Measurements from ENCODE around the gene PAK1.
"Not testable (repeated sequence)": the region's sequence is repeated elsewhere in the genome, so short reads cannot be mapped to it uniquely, and the experiment has no call there.

PAK1 gene

GRCh38 chr11:77497368-77497767, 23.5 kb upstream of the PAK1 start:
- Histone ChIP-seq H3K4me1 (ENCODE audit: control insufficient read depth, low read depth, low read length) (no peaks in the 10 kb centered on the region), H3K79me1 (ENCODE audit: low read length) (no peaks in the 10 kb centered on the region), H3K56ac (ENCODE audit: low read length) (no peak overlapping the region), H3K79me2 (ENCODE audit: control insufficient read depth, insufficient read depth, low read length) (no peaks in the 10 kb centered on the region), H3K27me3 (ENCODE audit: insufficient read depth, low read length, poor library complexity) (no peaks in the 10 kb centered on the region), H3K4me3 (ENCODE audit: low read length) (no peak overlapping the region), H3K4ac (ENCODE audit: low read depth, low read length) (no peak overlapping the region), H2AK5ac (ENCODE audit: low read length) (no peak overlapping the region), H3K36me3 (ENCODE audit: control insufficient read depth, insufficient read depth, low read length) (no peaks in the 10 kb centered on the region), H3K23ac (ENCODE audit: low read length) (no peak overlapping the region), H3K27ac (ENCODE audit: low read depth, low read length) (no peak overlapping the region), H4K8ac (ENCODE audit: low read depth, low read length) (no peak overlapping the region), H2BK120ac (ENCODE audit: low read depth, low read length) (no peak overlapping the region), H3K9ac (ENCODE audit: low read length) (no peak overlapping the region), H3K18ac (ENCODE audit: low read length) (no peak overlapping the region), H2BK15ac (replicated peaks; ENCODE audit: low read depth) (no peak overlapping the region), H2BK5ac (ENCODE audit: low read length) (no peak overlapping the region), H3K4me2 (ENCODE audit: low read length) (no peak overlapping the region), H4K5ac (ENCODE audit: low read length) (no peak overlapping the region)
- WGBS (ENCODE audit: extremely low coverage, insufficient coverage, low lambda C conversion rate): no CpG with 5 or more reads among the region's 1 CpG
- peak; percentile 37 for DNase-seq

GRCh38 chr11:77495526-77495925, 21.6 kb upstream of the PAK1 start:
- Histone ChIP-seq H3K27ac (ENCODE audit: low read depth, low read length) (no peak overlapping the region), H3K4me2 (ENCODE audit: low read length) (no peak overlapping the region), H2AK5ac (ENCODE audit: low read length) (no peak overlapping the region), H3K23ac (ENCODE audit: low read length) (no peak overlapping the region), H3K27me3 (ENCODE audit: insufficient read depth, low read length, poor library complexity) (no peaks in the 10 kb centered on the region), H3K79me1 (ENCODE audit: low read length) (no peaks in the 10 kb centered on the region), H3K9ac (ENCODE audit: low read length) (no peak overlapping the region), H3K56ac (ENCODE audit: low read length) (no peak overlapping the region), H4K5ac (ENCODE audit: low read length) (no peak overlapping the region), H3K4ac (ENCODE audit: low read depth, low read length) (no peak overlapping the region), H2BK120ac (ENCODE audit: low read depth, low read length) (no peak overlapping the region), H3K18ac (ENCODE audit: low read length) (no peak overlapping the region), H4K8ac (ENCODE audit: low read depth, low read length) (no peak overlapping the region), H3K4me3 (ENCODE audit: low read length) (no peak overlapping the region), H3K36me3 (ENCODE audit: control insufficient read depth, insufficient read depth, low read length) (no peaks in the 10 kb centered on the region), H2BK5ac (ENCODE audit: low read length) (no peak overlapping the region), H3K79me2 (ENCODE audit: control insufficient read depth, insufficient read depth, low read length) (no peaks in the 10 kb centered on the region), H3K4me1 (ENCODE audit: control insufficient read depth, low read depth, low read length) (no peaks in the 10 kb centered on the region), H2BK15ac (replicated peaks; ENCODE audit: low read depth) (no peak overlapping the region)
- no CpG with 5 or more reads among the region's 1 CpG for WGBS (ENCODE audit: extremely low coverage, insufficient coverage, low lambda C conversion rate)
- no peak for DNase-seq

- H3K4ac ChIP-seq (ENCODE audit: low read depth, low read length); H3K18ac ChIP-seq (ENCODE audit: low read length); H3K27me3 ChIP-seq (ENCODE audit: insufficient read depth, low read length, poor library complexity); H3K27ac ChIP-seq (ENCODE audit: low read depth, low read length); H3K36me3 ChIP-seq (ENCODE audit: control insufficient read depth, insufficient read depth, low read length); H4K8ac ChIP-seq (ENCODE audit: low read depth, low read length); H3K56ac ChIP-seq (ENCODE audit: low read length); H3K4me1 ChIP-seq (ENCODE audit: control insufficient read depth, low read depth, low read length); H2BK5ac ChIP-seq (ENCODE audit: low read length); H3K4me3 ChIP-seq (ENCODE audit: low read length); DNase-seq; H3K79me1 ChIP-seq (ENCODE audit: low read length); H2AK5ac ChIP-seq (ENCODE audit: low read length); H4K5ac ChIP-seq (ENCODE audit: low read length); H3K79me2 ChIP-seq (ENCODE audit: control insufficient read depth, insufficient read depth, low read length); H3K4me2 ChIP-seq (ENCODE audit: low read length); H3K23ac ChIP-seq (ENCODE audit: low read length); H2BK15ac ChIP-seq (replicated peaks; ENCODE audit: low read depth); H3K9ac ChIP-seq (ENCODE audit: low read length); H2BK120ac ChIP-seq (ENCODE audit: low read depth, low read length): not testable (repeated sequence)
- WGBS (ENCODE audit: extremely low coverage, insufficient coverage, low lambda C conversion rate): no CpG with 5 or more reads among the region's 28 CpGs
These were observed 16.1 kb upstream of the PAK1 start for GRCh38 chr11:77490035-77490434.

- Histone ChIP-seq H4K8ac (ENCODE audit: low read depth, low read length) (no peak overlapping the region), H2AK5ac (ENCODE audit: low read length) (no peak overlapping the region)
- no CpG with 5 or more reads among the region's 2 CpGs for WGBS (ENCODE audit: extremely low coverage, insufficient coverage, low lambda C conversion rate)
These were observed 13.9 kb upstream of the PAK1 start for GRCh38 chr11:77487790-77488189.

GRCh38 chr11:77479746-77480352, 6.0 kb upstream of the PAK1 start:
- H2BK5ac ChIP-seq (ENCODE audit: low read length): no peak overlapping the region
- H3K27me3 ChIP-seq (ENCODE audit: insufficient read depth, low read length, poor library complexity): no peaks in the 10 kb centered on the region
- H2BK15ac ChIP-seq (replicated peaks; ENCODE audit: low read depth): no peak overlapping the region
- no CpG with 5 or more reads among the region's 2 CpGs for WGBS (ENCODE audit: extremely low coverage, insufficient coverage, low lambda C conversion rate)
- DNase-seq: peak; percentile 56
- no peak overlapping the region for H3K23ac ChIP-seq (ENCODE audit: low read length)
- no peak overlapping the region for H3K27ac ChIP-seq (ENCODE audit: low read depth, low read length)
- H3K18ac ChIP-seq (ENCODE audit: low read length): no peak overlapping the region
- no peak overlapping the region for H2AK5ac ChIP-seq (ENCODE audit: low read length)
- no peak overlapping the region for H3K9ac ChIP-seq (ENCODE audit: low read length)
- H4K5ac ChIP-seq (ENCODE audit: low read length): no peak overlapping the region
- no peaks in the 10 kb centered on the region for H3K79me2 ChIP-seq (ENCODE audit: control insufficient read depth, insufficient read depth, low read length)
- H3K4me2 ChIP-seq (ENCODE audit: low read length): no peak overlapping the region
- no peak overlapping the region for H3K4me3 ChIP-seq (ENCODE audit: low read length)
- no peaks in the 10 kb centered on the region for H3K36me3 ChIP-seq (ENCODE audit: control insufficient read depth, insufficient read depth, low read length)
- no peak overlapping the region for H2BK120ac ChIP-seq (ENCODE audit: low read depth, low read length)
- H3K4ac ChIP-seq (ENCODE audit: low read depth, low read length): no peak overlapping the region
- H3K79me1 ChIP-seq (ENCODE audit: low read length): no peaks in the 10 kb centered on the region
- H3K4me1 ChIP-seq (ENCODE audit: control insufficient read depth, low read depth, low read length): no peaks in the 10 kb centered on the region
- no peak overlapping the region for H3K56ac ChIP-seq (ENCODE audit: low read length)
- H4K8ac ChIP-seq (ENCODE audit: low read depth, low read length): no peak overlapping the region

More at GRCh38 chr11:77487790-77488189, 13.9 kb upstream of the PAK1 start:
- Histone ChIP-seq H3K36me3 (ENCODE audit: control insufficient read depth, insufficient read depth, low read length) (no peaks in the 10 kb centered on the region), H3K4me2 (ENCODE audit: low read length) (no peak overlapping the region), H3K27ac (ENCODE audit: low read depth, low read length) (no peak overlapping the region), H2BK5ac (ENCODE audit: low read length) (no peak overlapping the region), H2BK15ac (replicated peaks; ENCODE audit: low read depth) (no peak overlapping the region), H3K18ac (ENCODE audit: low read length) (no peak overlapping the region), H3K4me3 (ENCODE audit: low read length) (no peak overlapping the region), H2BK120ac (ENCODE audit: low read depth, low read length) (no peak overlapping the region), H3K56ac (ENCODE audit: low read length) (no peak overlapping the region), H3K27me3 (ENCODE audit: insufficient read depth, low read length, poor library complexity) (no peaks in the 10 kb centered on the region), H3K4ac (ENCODE audit: low read depth, low read length) (no peak overlapping the region), H3K4me1 (ENCODE audit: control insufficient read depth, low read depth, low read length) (no peaks in the 10 kb centered on the region), H3K23ac (ENCODE audit: low read length) (no peak overlapping the region), H3K79me2 (ENCODE audit: control insufficient read depth, insufficient read depth, low read length) (no peaks in the 10 kb centered on the region), H3K9ac (ENCODE audit: low read length) (no peak overlapping the region), H3K79me1 (ENCODE audit: low read length) (no peaks in the 10 kb centered on the region), H4K5ac (ENCODE audit: low read length) (no peak overlapping the region)
- no peak for DNase-seq

- no peak for DNase-seq
- Histone ChIP-seq H3K27ac (ENCODE audit: low read depth, low read length) (no peak overlapping the region), H3K18ac (ENCODE audit: low read length) (no peak overlapping the region), H2AK5ac (ENCODE audit: low read length) (no peak overlapping the region), H2BK120ac (ENCODE audit: low read depth, low read length) (no peak overlapping the region), H3K36me3 (ENCODE audit: control insufficient read depth, insufficient read depth, low read length) (no peaks in the 10 kb centered on the region), H3K9ac (ENCODE audit: low read length) (no peak overlapping the region), H3K27me3 (ENCODE audit: insufficient read depth, low read length, poor library complexity) (no peaks in the 10 kb centered on the region), H4K8ac (ENCODE audit: low read depth, low read length) (no peak overlapping the region), H3K4me2 (ENCODE audit: low read length) (no peak overlapping the region), H4K5ac (ENCODE audit: low read length) (no peak overlapping the region), H2BK5ac (ENCODE audit: low read length) (no peak overlapping the region), H3K79me1 (ENCODE audit: low read length) (peaks cover 3% of the 10 kb centered on the region), H3K79me2 (ENCODE audit: control insufficient read depth, insufficient read depth, low read length) (peaks cover 10% of the 10 kb centered on the region), H3K56ac (ENCODE audit: low read length) (no peak overlapping the region), H2BK15ac (replicated peaks; ENCODE audit: low read depth) (no peak overlapping the region), H3K4ac (ENCODE audit: low read depth, low read length) (no peak overlapping the region), H3K4me3 (ENCODE audit: low read length) (no peak overlapping the region), H3K23ac (ENCODE audit: low read length) (no peak overlapping the region), H3K4me1 (ENCODE audit: control insufficient read depth, low read depth, low read length) (peaks cover 12% of the 10 kb centered on the region)
- no CpG with 5 or more reads among the region's 5 CpGs for WGBS (ENCODE audit: extremely low coverage, insufficient coverage, low lambda C conversion rate)
These were observed 1.3 kb upstream of the PAK1 start for GRCh38 chr11:77475206-77475605.
